SW 1271 (cell line): Measurements from ENCODE around the gene TRPM5.

Experiments
- DNase-seq, 2 experiments: peaks; one replicate each; lab custom pipeline; 2025; lab: John Stamatoyannopoulos, UW

Gene TRPM5

DNA sequence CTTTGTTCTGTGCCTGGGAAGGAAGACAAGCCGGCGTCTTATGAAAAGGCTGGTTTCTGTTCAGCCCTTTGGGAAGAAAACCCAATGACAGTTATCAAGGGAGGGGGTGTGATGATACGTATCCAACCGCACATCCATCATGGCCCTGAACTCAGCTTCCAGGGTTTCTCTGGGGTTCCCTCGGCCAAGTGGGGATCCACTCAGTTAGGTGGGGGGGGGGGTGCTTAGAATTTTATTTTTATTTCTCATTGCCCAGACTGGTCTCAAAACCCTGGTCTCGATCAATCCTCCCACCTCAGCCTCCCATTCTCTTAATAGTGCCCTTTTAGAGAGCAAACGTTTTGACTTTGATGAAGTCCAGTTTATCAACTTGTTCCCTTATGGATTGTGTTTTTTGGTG lies 26.2 kb upstream of the TRPM5 start:
- DNase-seq = no peak

DNA sequence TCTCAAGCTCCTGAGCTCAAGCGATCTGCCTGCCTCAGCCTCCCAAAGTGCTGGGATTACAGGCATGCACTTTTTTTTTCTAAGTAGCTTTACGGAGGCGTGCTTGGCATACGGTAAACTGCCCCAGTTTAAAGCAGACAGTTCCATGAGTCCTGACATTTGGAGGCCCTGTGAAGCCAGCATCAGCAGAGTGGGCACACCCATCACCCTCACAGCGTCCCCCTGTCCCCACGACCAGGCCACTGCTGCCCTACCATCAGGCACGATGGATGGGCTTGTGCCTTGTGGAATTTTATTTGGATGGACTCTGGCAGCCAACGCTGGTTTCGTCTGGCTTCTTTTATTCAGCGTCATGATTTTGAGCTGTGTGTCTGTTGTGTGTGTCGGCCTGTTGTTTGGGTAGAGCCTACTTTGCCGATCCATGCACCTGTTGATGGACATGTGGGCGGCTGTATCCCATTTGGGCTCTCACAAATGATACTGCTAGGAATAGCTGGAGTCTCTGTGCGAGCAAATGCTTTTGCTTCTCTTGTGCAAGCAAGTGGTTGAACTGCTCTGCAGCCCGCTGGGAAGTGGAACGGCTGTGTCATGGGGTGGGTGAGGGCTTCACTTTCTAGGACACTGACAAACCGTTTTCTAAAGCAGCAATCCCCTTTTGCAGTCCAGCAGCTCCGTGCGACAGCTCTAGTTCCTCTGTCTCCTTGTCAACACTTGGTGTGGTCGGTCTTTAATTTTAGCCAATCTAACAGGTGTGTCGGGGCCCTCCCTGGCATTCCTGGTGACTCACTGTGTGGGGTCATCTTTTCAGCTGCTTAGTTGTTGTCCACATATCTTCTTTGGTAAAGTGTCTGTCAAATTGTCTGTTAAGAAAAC lies 24.3 kb upstream of the TRPM5 start:
- no peak for DNase-seq

DNA sequence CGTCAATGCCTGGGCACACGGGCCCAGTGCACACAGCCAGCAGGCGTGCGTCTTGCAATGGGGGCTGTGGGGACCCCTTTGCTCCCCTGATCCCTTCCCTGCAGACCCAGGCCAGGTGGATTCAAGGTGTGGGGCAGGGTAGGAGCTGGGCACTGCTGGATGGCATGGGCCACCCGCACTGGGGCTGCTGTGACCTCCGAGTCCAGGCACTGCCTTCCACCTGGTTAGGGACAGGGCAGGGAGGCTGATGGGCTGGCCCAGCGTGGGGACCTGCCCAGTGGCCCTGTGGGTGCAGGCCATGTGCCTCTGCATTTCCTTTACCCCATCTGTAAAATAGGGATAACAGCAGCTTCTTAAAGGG lies 23.4 kb upstream of the TRPM5 start:
- DNase-seq = no peak

DNA sequence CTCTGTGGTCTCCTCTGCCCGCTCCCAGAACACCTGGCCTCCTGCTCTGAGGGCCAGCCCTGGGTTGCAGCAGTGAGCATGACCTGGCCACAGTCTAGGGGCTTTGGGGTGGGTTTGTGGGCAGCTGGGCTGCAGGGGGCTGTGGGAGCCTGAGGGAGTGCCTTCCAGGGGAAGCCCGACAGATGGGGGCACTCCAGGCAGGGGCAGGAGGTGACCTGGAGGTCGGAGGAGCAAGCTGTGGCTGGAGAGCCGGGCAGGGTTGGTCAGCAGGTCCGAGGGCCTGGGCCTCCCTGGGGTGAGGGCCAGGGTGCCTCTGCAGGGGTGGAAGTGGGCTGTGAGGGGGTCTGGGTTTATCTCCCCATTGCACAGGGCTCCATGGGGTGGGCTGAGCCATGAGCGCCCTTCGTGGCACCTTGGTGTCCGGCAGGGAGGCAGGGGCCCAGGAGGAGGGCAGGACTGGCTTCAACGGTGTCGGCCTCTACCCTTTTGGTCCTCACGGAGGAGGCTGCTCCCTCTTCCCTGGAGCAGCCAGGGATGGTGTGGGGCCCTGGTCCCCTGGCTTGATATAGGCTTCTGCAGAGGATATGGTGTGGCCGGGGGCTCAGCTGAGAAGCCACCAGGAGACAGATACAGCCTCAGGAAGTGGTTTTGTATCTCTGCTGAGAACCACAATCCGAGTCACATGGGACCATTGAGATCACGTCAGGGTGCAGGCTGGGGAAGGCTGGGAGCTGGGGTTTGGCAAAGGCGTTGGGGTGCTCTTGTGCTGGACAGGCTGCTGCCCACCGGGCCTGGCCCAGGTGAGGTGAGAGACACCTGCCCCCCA lies 22.8 kb upstream of the TRPM5 start:
- DNase-seq = no peak

DNA sequence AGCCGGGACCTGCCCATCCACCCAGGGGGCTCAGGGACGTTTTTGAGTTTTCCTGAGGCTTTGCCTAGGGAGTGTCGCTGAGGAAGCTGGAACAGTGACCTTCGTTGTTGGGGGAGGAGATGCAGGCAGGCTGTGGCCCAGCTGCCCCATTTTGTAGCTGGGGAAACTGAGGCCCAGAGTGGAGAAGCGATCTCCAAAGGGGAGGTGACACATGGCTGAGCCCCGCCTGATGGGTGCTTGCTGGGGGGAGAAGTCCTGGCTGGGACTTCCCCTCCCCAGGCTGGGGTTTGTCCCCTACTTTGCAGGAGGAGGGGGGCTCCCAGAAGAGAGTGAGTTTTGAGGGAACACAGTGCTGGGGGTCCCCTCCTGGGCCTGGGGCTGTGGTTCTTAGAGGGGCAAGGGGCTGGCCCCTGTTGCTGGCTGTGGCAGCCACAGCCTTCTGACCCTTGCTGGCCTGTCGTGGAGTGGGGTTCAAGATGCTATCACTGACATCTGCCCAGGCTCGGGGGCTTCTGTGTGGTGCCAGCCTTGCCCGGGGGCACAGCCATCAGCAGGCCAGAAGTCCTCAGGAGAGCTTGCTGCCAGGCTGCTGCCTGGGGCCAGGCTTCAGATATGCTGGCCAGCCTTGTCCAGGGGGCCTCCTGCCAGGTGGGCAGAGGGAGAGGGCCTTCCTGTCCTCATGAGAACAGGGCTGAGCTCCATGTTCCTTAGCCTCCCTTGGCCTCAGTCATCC lies 21.9 kb upstream of the TRPM5 start:
- no peak for DNase-seq

DNA sequence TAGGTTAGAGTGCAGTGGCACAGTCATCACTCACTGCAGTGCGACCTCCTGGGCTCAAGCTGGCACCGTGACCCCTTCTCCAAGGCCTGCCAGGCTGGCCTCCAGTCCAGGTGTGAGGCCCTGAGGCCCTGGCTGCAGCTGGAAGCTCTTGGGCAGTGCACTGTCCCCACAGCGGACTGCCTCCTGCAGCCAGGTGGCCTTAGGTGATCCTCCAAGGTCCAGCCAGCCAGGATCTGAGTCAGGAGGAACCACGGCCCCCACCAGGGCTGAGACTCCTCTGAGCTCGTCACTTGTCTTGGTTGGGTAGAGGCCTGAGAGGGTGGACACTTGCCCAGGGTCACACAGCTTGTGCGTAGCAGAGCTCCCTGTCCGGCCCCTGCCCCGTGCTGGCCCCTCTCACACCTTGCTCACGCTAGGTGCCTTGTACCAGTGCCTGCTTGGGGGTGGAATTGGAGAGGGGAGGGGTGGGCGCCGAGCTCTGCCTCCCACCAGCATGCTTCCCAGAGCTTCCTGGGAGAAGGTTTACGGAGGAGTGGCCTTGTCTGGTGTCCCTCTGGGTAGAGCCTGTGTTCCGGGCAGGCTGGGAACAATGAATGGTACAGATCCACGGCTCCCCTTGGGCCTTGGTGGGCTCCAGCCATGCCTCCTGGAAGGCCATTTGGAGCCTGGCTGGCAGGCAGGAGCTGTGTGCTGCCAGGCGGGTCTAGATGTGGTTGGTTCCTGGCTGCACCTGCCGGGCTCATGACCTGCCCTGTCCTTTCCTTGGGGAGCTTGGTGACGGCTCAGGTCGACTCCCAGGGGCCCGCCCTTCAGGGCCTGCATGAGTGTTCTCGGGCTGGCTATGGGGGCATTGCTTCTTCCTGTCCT lies 21.1 kb upstream of the TRPM5 start:
- no peak for DNase-seq

DNA sequence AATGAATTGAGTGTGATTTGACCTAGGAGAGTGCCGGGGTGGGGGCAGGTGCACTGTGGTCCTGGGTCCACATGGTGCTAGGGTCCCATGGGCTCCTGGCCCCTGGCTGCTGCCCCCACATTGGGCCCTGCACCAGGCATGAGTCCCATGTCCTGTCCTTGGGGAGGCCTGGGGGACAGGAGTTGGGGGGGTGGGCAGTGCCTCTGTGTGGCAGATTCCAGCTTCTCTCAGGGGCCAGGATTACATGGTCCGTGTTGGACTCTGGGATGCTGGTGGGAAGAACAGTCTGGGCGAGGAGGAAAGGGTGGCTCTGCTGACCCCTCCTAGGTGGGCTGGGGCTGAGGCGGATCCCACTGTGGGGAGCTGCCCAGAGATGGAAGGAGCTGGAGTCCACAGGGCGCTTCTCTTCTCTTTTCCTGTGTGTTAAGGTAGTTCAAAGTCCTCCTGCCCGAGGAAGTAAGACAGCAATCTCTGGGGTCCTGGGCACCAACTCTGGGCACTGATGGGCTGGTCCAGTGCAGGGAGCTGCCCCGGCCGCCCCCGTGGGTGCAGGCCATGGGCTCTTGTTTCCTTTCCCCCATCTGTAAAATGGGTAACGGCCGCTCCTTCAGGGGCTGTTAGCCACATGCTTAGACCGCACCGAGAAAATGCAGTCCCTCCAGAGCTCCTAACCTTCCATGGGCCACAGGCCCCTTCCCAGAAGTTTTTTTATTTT lies 20.3 kb upstream of the TRPM5 start:
- no peak for DNase-seq

DNA sequence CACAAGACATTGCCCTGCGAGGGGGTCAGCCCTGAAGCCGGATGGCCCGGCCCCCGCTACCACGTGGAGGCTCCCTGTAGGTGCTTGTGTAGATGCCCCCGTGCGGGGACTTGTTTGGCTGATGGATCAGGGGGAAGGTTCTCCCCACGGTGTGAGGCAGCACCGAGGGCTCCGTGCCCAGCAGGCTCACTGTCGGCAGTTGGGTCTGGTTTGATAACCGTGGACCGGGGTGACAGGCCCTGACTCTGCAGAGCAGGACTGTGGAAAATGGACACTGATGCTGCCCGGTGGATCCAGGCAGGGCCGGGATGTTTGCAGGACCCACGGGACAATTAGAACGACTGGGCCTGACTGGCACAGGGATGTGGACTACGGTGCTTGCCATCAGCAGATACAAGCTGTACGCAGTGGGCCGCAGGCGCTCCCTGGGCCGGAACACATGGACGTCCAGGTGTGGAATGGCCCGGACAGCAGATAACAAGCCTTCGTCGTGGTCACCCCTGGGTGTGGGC lies 19.5 kb upstream of the TRPM5 start:
- no peak for DNase-seq

DNA sequence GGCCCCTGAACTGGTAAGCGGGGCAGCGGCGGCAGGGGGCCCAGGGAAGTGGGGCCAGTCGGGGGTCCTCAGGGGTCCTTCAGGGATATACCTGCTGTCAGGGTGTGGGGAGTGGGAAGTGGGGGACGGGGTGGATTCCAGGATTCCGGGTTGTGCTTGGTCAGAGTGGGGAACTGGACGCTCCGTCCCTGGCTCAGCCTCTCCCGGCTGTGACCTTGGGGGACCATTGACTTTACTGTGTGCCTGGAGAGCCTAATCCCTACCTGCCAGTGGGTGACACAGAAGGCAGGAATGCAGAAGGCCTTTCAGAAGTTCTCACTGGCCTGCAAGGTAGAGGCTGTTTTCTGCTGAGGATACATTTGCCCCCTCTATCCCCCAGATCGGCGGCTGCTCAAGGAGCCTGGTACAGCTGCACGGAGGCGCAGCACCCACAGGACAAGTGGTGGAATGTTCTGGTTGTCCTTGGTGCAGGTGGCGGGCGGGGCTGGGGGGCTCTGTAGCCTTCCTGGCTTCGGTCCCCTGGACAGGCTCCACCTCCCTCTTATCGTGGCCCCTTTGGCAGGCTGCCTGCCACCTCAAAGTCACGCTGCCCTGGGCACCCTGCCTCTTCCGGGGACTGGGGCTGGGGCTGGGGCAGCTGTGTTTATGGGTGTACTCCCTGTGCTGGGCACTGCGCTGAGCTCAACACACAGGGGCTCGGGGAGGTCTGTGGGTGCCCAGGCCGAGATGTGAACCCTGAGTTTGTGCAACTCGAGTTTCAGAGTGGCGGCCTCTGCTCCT lies 18.9 kb upstream of the TRPM5 start:
- no peak for DNase-seq

DNA sequence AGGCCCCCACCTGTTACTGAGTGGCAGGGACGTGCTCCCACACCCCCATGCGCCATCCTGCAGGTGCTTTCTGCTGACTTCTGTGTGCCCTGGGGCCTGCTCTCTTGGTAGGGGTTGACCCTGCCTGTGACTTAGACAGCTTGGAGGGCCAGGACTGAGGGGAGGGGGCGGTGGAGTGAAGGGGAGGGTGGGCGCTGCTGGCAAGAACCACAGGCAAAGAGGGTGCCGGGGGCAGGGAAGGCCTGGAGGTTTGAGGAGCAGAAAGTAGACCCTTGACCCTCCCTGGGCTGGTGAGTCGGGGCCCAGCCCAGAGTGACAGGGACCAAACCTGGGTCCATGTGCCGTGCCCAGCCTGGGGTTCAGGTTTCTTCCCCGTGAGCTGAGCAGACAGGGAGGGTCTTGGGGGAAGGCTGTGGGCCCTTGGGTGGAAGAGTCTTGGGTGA lies 18.2 kb upstream of the TRPM5 start:
- DNase-seq = no peak

DNA sequence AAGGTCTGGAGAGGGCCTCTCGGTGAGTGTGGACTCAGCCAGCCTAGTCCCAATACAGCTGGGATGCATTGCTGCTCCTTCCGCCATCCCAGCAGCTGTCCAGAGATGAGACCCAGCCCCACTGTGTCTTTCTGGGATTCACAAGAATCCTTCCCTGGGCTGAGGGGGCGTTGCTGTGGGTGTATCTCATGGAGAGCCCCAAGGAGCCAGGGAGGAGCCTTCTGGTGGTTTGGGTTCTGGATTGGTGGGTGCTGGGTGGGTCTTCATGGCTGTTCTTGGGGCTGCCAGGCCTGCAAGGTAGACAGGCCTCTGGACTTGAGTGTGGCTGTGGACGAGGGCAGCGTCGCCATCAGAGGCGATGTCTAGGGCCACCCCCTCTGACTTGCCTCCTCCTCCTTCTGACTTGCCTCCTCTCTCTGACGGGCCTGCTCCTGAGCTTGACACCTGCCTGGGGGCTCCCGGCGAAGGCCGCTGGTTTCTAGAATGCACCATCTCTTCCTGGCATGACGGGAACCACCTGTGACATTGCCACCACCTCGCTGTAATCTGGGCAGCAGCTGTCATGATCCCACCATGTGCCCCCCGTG lies 17.7 kb upstream of the TRPM5 start:
- no peak for DNase-seq

DNA sequence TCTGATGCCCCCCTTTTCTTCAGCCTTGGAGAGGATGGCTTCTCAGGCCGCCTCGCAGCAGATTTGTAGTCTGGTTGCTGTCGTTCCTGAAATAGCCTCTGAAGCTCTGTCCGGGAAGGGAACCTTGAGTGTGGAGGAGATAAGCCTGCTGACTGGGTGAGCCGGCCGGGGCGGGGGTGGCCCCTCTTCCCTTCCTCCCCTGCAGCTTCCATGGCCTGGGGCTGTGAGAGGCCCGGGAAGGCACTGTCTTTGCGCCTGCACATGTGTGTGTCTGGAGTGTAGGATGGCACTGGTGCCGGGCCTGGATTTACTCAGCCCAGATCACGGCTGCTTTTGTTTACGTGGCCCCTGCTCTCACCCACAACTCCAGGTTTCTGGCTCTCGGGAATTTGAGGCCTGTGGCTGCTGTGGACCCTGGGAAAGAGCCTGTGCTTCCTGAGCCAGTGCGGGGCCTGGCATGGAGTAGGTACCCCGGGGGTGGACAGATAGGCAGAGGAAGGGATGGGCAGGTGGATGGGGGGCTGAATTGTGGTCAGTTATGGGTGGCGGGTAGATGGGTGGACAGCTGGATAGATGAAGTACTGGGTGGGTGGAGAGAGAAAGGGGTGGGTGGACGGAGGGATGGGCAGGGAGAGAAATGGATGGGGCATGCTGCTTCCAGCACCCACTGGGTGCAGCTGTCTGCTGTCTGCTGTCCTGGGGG lies 17.1 kb upstream of the TRPM5 start:
- no peak for DNase-seq

DNA sequence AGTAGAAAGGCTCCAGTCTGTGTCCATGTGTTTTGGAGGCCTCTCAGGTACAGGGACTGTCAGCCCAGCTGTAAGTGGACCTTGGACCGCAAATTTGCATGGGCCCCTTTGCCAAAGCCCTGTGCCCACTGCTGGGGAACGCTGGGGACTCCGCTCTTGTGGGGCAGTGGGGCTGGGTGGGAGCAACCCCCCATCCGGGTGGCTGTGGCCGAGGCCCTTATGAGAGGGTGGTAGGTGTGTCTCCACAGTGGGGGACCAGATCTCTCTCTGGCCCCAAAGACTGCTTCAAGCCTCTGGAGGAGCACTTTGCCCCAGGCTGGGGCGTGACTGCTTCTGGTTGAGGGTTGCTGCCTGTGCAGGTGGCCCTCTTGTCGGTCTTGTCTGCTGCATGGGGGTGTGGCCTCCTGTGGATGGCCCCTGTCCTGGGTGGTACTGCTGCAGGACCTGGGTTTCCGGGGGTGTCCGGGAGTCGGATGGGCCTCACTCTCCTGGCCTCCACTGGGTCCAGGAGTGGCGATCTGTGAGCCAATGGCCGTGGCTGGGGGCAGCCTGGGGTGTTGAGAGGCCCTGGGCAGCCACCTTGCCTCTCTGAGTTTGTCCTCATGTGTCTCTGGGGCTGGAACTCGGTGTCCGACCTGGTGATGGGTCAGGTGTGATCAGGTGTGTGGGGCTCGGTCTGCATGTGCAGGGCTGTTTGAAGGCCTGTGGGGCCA lies 16.4 kb upstream of the TRPM5 start:
- no peak for DNase-seq

DNA sequence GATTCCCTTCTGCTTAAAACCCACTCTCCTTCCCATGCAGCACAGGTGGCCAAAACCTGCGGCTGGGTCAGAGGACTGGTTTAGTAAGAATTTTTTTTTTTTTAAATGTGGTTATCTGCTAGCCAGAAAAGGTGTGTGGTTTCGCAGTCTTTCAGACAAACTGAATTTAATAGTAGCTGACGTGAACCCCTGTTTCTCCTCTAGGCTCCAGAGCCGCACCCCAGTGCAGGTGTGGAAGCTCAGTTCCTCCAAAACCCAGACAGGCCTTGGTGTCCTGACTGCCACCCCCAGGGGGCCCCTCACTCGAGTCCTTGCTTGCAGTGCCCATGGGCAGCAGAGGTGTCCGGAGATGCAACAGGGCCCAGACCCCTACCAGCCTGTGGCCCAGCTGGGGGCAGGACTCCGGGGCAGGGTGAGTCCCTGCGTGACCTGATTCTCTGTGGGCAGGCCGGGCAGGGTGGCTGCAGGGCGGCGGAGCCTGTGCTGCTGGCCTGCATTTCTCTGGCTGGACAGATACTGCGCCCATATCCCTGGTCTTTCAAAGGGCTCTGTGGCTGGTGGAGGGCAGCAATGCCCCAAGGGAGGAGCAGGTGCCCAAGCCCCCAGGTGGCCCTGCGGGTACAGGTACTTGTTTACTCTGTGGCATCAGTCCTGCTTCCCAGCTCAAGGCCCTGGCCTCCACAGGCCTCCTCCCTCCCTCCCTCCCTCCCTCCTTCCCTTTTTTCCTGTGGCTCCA lies 15.7 kb upstream of the TRPM5 start:
- DNase-seq = no peak

DNA sequence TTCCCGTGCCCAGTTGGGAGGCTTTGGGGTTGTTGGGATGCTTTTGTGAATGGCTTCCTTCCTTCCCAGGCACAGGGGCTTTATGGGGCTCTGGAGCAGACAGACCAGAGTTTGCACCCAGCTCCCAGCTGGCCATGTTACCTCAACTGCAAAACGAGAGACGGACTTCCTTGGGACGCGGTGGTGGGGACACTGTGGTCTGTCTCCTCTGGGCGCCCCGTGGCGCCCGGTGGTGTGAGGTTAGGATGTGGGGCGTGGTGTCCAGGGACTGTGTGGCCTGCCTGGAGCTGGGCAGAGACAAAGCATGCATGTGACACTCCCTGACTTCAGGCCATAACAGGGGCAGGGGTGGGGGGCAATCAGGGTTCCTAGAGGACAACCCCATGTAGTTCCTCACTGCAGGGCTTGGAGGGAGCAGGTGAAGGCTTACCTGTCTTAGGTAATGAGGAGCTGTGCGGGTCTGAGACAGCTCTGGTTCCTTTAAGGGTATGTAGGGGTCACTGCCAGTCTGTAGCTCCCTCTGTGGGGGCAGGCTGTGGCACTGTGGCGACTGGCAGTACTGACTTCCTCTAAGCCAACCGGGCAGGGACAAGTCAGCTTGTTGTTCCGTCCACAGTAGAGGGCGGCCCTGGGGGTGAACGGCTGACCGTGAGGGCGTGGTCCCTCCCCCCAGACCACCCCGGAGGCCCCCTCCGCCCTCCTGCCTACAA lies 14.9 kb upstream of the TRPM5 start:
- DNase-seq = no peak

DNA sequence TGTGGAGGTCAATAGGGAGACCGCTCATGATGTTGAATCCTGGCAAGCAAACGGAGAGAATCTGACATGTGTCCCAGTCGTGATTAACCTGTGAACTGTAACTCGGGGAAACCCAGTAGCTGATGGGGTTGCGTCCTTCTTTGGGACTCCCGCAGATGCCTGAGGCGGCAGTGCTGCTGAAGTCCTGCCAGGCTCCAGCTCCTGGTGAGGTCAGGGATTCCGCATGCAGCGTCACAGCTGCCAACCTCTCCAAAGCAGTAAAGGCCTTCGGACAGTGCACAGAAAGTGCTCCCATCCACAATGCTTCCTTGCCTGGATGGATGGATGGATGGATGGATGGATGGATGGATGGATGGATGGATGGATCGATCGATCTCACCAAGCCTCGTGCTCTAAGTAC lies 14.0 kb upstream of the TRPM5 start:
- DNase-seq = no peak

DNA sequence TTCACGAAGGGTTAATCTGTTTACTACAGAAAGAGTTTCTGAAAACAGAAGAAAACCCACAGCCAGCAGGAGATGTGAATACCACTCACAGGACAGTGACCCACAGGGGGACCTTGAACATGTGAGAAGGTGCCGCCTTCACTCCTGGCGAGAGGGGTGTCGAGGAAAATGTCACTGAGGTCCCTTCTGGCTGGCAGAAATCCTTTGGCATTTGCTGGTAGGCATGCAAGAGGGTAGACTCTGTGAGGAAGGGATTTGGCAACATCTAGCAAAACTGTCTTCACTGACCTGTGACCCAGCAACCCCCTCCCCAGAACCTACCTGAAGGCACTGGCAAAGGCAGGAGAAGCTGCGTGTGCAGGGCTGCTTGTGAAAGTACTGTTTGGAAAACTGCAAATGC lies 9.1 kb upstream of the TRPM5 start:
- no peak for DNase-seq
